Gastroesophageal sphincter (tissue), 4 donors: ENCODE measurements around the gene DUSP15. TPM values are rescaled to one million over a fixed set of nuclear protein-coding genes. Genes with fewer than 3 reads are reported as not detected.

ENCODE experiments used
- ATAC-seq: fragments of 150-250 bp; one replicate; pipeline ENCODE4 v1.9.1; 2016; ENCODE audit warnings: mild to moderate bottlenecking, moderate library complexity
- H3K27ac ChIP-seq, 4 donors: fragments of 200-600 bp; sonication (generic) in 3 of 4; 1 replicate in 3 of 4; 2 replicates in 1 of 4; pipeline ENCODE4 v1.5.1; 2016 to 2019
- H3K27me3 ChIP-seq: fragments of 200-600 bp; sonication (generic); one replicate; pipeline ENCODE4 v1.5.1; 2019
- H3K36me3 ChIP-seq, 2 donors: fragments of 200-600 bp; sonication (generic); one replicate each; pipeline ENCODE4 v1.5.1; 2019; ENCODE audit warnings: control low read depth in 1 of 2
- H3K4me1 ChIP-seq, 3 donors: fragments of 200-600 bp; sonication (generic); 1 replicate in 2 of 3; 2 replicates in 1 of 3; pipeline ENCODE4 v1.5.1; 2016 to 2019; ENCODE audit warnings: control low read depth in 2 of 3
- H3K4me3 ChIP-seq, 2 donors: fragments of 200-600 bp; sonication (generic); one replicate each; pipeline ENCODE4 v1.5.1; 2019; ENCODE audit warnings: mild to moderate bottlenecking in 1 of 2, moderate library complexity in 1 of 2
- H3K9me3 ChIP-seq, 3 donors: fragments of 200-600 bp; sonication (generic); one replicate each; pipeline ENCODE4 v1.5.1; 2017 to 2019; ENCODE audit warnings: control low read depth in 2 of 3
- CTCF ChIP-seq, 4 experiments: fragments of 200-600 bp in 2 of 4; fragments of 450-650 bp in 2 of 4; sonication (generic) in 1 of 4; IDR thresholded peaks; one replicate each; pipeline ENCODE4 v1.5.1; 2017 to 2019; ENCODE audit warnings: antibody characterized with exemption in 4 of 4, mild to moderate bottlenecking in 2 of 4, moderate library complexity in 2 of 4
- EP300 ChIP-seq: sonication (generic); formaldehyde crosslinking; IDR thresholded peaks from one replicate; pipeline ENCODE4 v1.6.1; 2017; ENCODE audit warnings: antibody characterized with exemption, mild to moderate bottlenecking
- POLR2A ChIP-seq, 2 donors: fragments of 450-650 bp; IDR thresholded peaks; one replicate each; pipeline ENCODE4 v1.6.1; 2017; ENCODE audit warnings: antibody characterized with exemption in 2 of 2, mild to moderate bottlenecking in 2 of 2, moderate library complexity in 1 of 2
- POLR2AphosphoS5 ChIP-seq: sonication (generic); formaldehyde crosslinking; IDR thresholded peaks from one replicate; pipeline ENCODE4 v1.6.1; 2017; ENCODE audit warnings: antibody characterized with exemption
- WGBS, 2 donors: methylation state at CpG; one replicate each; pipeline ENCODE4 v1.1.5; 2018; ENCODE audit warnings: low coverage in 1 of 2; 5-methylcytosine and 5-hydroxymethylcytosine counted together
- total RNA-seq, 4 donors: library from RNA; depleted of rRNA; stranded (reverse); fragments of >200 nt; gene quantifications; one replicate each; pipeline ENCODE4 v1.1.0, GENCODE V29; 2016

Gene DUSP15
- total RNA-seq, 4 donors from 2014 or later = 1.5 to 8.2 (median 4.5) TPM

GRCh38 chr20:31821427-31821826, 48.9 kb downstream of the DUSP15 start:
- 52 to 60% methylated on average over 1 to 2 of the region's 5 CpGs for WGBS, 2 donors
- ATAC-seq = no peak
- no peaks in the 10 kb centered on the region for H3K27me3 ChIP-seq
- H3K36me3 ChIP-seq = no peaks in the 10 kb centered on the region
- peaks cover 0 to 14% (median 3%) of the 10 kb centered on the region in 3 donors for H3K4me1 ChIP-seq
- H3K4me3 ChIP-seq = no peak overlapping the region
- TF ChIP-seq POLR2AphosphoS5 (no peak), EP300 (no peak), CTCF (IDR thresholded peaks at IDR 0.05) (no peak), POLR2A (IDR thresholded peaks at IDR 0.05) (no peak)
- no peaks in the 10 kb centered on the region for H3K9me3 ChIP-seq
- H3K27ac ChIP-seq = no peak overlapping the region

GRCh38 chr20:31820228-31820627, 50.1 kb downstream of the DUSP15 start:
- TF ChIP-seq POLR2A (IDR thresholded peaks at IDR 0.05) = no peak
- TF ChIP-seq POLR2AphosphoS5 = no peak
- TF ChIP-seq EP300 = no peak
- TF ChIP-seq CTCF (IDR thresholded peaks at IDR 0.05) = no peak
- H3K4me3 ChIP-seq = no peak overlapping the region
- H3K27me3 ChIP-seq = no peaks in the 10 kb centered on the region
- H3K9me3 ChIP-seq = no peaks in the 10 kb centered on the region
- 67% methylated on average over 1 of the region's 6 CpGs; no CpG with 5 or more reads in 1 of the 2 donors for WGBS, 2 donors
- no peak for ATAC-seq
- no peak overlapping the region for H3K27ac ChIP-seq
- peaks cover 0 to 20% (median 6%) of the 10 kb centered on the region in 3 donors for H3K4me1 ChIP-seq
- H3K36me3 ChIP-seq = no peaks in the 10 kb centered on the region

GRCh38 chr20:31819083-31819784, 51.1 kb downstream of the DUSP15 start, which contains the start of gene MYLK2:
Gene MYLK2 (plus strand): TSS chr20:31819356. CDS start chr20:31819581, 225 bp downstream.
- TF ChIP-seq EP300 (no peak), POLR2AphosphoS5 (no peak), POLR2A (IDR thresholded peaks at IDR 0.05) (no peak), CTCF (IDR thresholded peaks at IDR 0.05) (no peak)
- Histone ChIP-seq H3K9me3 (no peaks in the 10 kb centered on the region), H3K27ac (no peak within 1 kb of the TSS), H3K4me3 (no peak within 1 kb of the TSS), H3K27me3 (no peaks in the 10 kb centered on the region), H3K4me1 (peaks cover 0 to 23% (median 6%) of the 10 kb centered on the region in 3 donors), H3K36me3 (no peaks in the 10 kb centered on the region)
- ATAC-seq = no peak
- WGBS, 2 donors = 50 to 59% methylated on average over 2 to 7 of the region's 16 CpGs

GRCh38 chr20:31818376-31818908, 51.9 kb downstream of the DUSP15 start:
- Histone ChIP-seq H3K4me1 (peaks cover 0 to 23% (median 6%) of the 10 kb centered on the region in 3 donors), H3K9me3 (no peaks in the 10 kb centered on the region), H3K4me3 (no peak overlapping the region), H3K36me3 (no peaks in the 10 kb centered on the region), H3K27ac (no peak overlapping the region), H3K27me3 (no peaks in the 10 kb centered on the region)
- ATAC-seq = no peak
- WGBS, 2 donors = 80% methylated on average over 3 of the region's 8 CpGs; no CpG with 5 or more reads in 1 of the 2 donors
- TF ChIP-seq EP300 (no peak), POLR2AphosphoS5 (no peak)

GRCh38 chr20:31817461-31817860, 52.9 kb downstream of the DUSP15 start:
- H3K36me3 ChIP-seq = no peaks in the 10 kb centered on the region
- TF ChIP-seq CTCF (IDR thresholded peaks at IDR 0.05) (no peak), EP300 (no peak), POLR2AphosphoS5 (no peak)
- H3K4me1 ChIP-seq = peaks cover 0 to 20% (median 4%) of the 10 kb centered on the region in 3 donors
- no peak for ATAC-seq
- H3K4me3 ChIP-seq = no peak overlapping the region
- no peak overlapping the region for H3K27ac ChIP-seq
- no peaks in the 10 kb centered on the region for H3K27me3 ChIP-seq
- no peaks in the 10 kb centered on the region for H3K9me3 ChIP-seq
- WGBS, 2 donors = 100% methylated on average over 1 of the region's 5 CpGs
